ENCODE results near the gene VPS29.
"Not testable (repeated sequence)": the region's sequence is repeated elsewhere in the genome, so short reads cannot be mapped to it uniquely, and the experiment has no call there.

Gene VPS29

GRCh38 chr12:110501752-110502738 lies at the start of gene VPS29, which contains the start of gene RAD9B:
VPS29 (minus strand) TSS chr12:110502111; CDS start chr12:110502051, 60 bp downstream.
RAD9B (plus strand) TSS chr12:110502331; CDS start chr12:110502338, 7 bp downstream.
- DNase-seq (ENCODE audit: low spot score): peak; percentile 96

GRCh38 chr12:110550981-110551380 lies 49.1 kb upstream of the VPS29 start:
- DNase-seq (ENCODE audit: low spot score): no peak

- no peak for DNase-seq (ENCODE audit: low spot score)
Observed at GRCh38 chr12:110549716-110550115, 47.8 kb upstream of the VPS29 start.

- no peak for DNase-seq (ENCODE audit: low spot score)
Observed at GRCh38 chr12:110548678-110549077, 46.8 kb upstream of the VPS29 start.

GRCh38 chr12:110547090-110547489 lies 45.2 kb upstream of the VPS29 start:
- DNase-seq (ENCODE audit: low spot score): no peak

- no peak for DNase-seq (ENCODE audit: low spot score)
Observed at GRCh38 chr12:110546339-110546738, 44.4 kb upstream of the VPS29 start.

GRCh38 chr12:110545812-110546211 lies 43.9 kb upstream of the VPS29 start:
- no peak for DNase-seq (ENCODE audit: low spot score)

GRCh38 chr12:110545259-110545658 lies 43.3 kb upstream of the VPS29 start:
- DNase-seq (ENCODE audit: low spot score): not testable (repeated sequence)

GRCh38 chr12:110543965-110544364 lies 42.1 kb upstream of the VPS29 start:
- DNase-seq (ENCODE audit: low spot score): no peak

GRCh38 chr12:110543252-110543959 lies 41.5 kb upstream of the VPS29 start:
- peak; percentile 29 for DNase-seq (ENCODE audit: low spot score)

- DNase-seq (ENCODE audit: low spot score): no peak
Observed at GRCh38 chr12:110540048-110540447, 38.1 kb upstream of the VPS29 start.

GRCh38 chr12:110538869-110539622 lies 37.1 kb upstream of the VPS29 start:
- DNase-seq (ENCODE audit: low spot score): no peak

- peak; percentile 34 for DNase-seq (ENCODE audit: low spot score)
Observed at GRCh38 chr12:110537605-110538409, 35.9 kb upstream of the VPS29 start.

GRCh38 chr12:110536834-110537604 lies 35.1 kb upstream of the VPS29 start:
- no peak for DNase-seq (ENCODE audit: low spot score)

GRCh38 chr12:110534811-110535210 lies 32.9 kb upstream of the VPS29 start:
- DNase-seq (ENCODE audit: low spot score): no peak

- DNase-seq (ENCODE audit: low spot score): no peak
Observed at GRCh38 chr12:110533607-110534006, 31.7 kb upstream of the VPS29 start.

GRCh38 chr12:110532644-110533043 lies 30.7 kb upstream of the VPS29 start:
- DNase-seq (ENCODE audit: low spot score): no peak

- no peak for DNase-seq (ENCODE audit: low spot score)
Observed at GRCh38 chr12:110531741-110532333, 29.9 kb upstream of the VPS29 start.

GRCh38 chr12:110530511-110530910 lies 28.6 kb upstream of the VPS29 start:
- no peak for DNase-seq (ENCODE audit: low spot score)

- no peak for DNase-seq (ENCODE audit: low spot score)
Observed at GRCh38 chr12:110528277-110528839, 26.4 kb upstream of the VPS29 start.
